GM12891 (cell line): ENCODE results near the gene RBPJL.

Experiments used
- POLR2AphosphoS5 ChIP-seq: IDR thresholded peaks from 2 replicates; pipeline ENCODE4 v1.6.1; 2011; ENCODE audit warnings: low read depth, low read length, control low read depth
- TAF1 ChIP-seq: IDR thresholded peaks from 2 replicates; pipeline ENCODE4 v1.6.1; 2011; ENCODE audit warnings: low read depth, low read length, control low read depth

GRCh38 chr20:45355209-45356084 is 48.8 kb downstream of the RBPJL start:
- TF ChIP-seq TAF1 (no peak), POLR2AphosphoS5 (no peak)
